Upper lobe of left lung (tissue), 6 donors: Measurements from ENCODE around the gene PXDN. TPM values are rescaled to one million over a fixed set of nuclear protein-coding genes. Genes with fewer than 3 reads are reported as not detected.

ENCODE experiments used
- ATAC-seq, 2 donors: fragments of 200-7000 bp; cut with Tn5 transposase; one replicate each; pipeline ENCODE4 v1.9.1; 2022; ENCODE audit warnings: mild to moderate bottlenecking in 2 of 2, moderate library complexity in 2 of 2; ENCODE audit not compliant: low FRiP score in 2 of 2
- DNase-seq, 2 donors: peaks; one replicate each; pipeline ENCODE4 v3.0.0-alpha.2; 2019 to 2020
- H3K27ac ChIP-seq, 4 donors: fragments of 200-600 bp; sonication (generic); one replicate each; pipeline ENCODE4 v1.5.1; 2016 to 2019
- H3K27me3 ChIP-seq, 4 donors: fragments of 200-600 bp; sonication (generic); one replicate each; pipeline ENCODE4 v1.5.1; 2017 to 2019
- H3K36me3 ChIP-seq, 4 donors: fragments of 200-600 bp; sonication (generic); one replicate each; pipeline ENCODE4 v1.5.1; 2016 to 2019
- H3K4me1 ChIP-seq, 4 donors: fragments of 200-600 bp; sonication (generic); one replicate each; pipeline ENCODE4 v1.5.1; 2018 to 2019
- H3K4me3 ChIP-seq, 4 donors: fragments of 200-600 bp; sonication (generic); one replicate each; pipeline ENCODE4 v1.5.1; 2017 to 2019; ENCODE audit warnings: mild to moderate bottlenecking in 2 of 4, moderate library complexity in 1 of 4
- H3K9me3 ChIP-seq, 4 donors: fragments of 200-600 bp; sonication (generic); one replicate each; pipeline ENCODE4 v1.5.1; 2018 to 2019
- CTCF ChIP-seq, 6 experiments: fragments of 450-650 bp in 4 of 6; fragments of 200-600 bp in 2 of 6; sonication (generic) in 2 of 6; IDR thresholded peaks; one replicate each; pipeline ENCODE4 v1.5.1; 2016 to 2019; ENCODE audit warnings: antibody characterized with exemption in 6 of 6
- EP300 ChIP-seq, 4 donors: sonication (generic); formaldehyde crosslinking; IDR thresholded peaks; one replicate each; pipeline ENCODE4 v1.5.1; 2017; ENCODE audit warnings: antibody characterized with exemption in 4 of 4, control low read depth in 2 of 4
- POLR2A ChIP-seq, 4 donors: fragments of 450-650 bp; IDR thresholded peaks; one replicate each; pipeline ENCODE4 v1.5.1; 2016 to 2017; ENCODE audit warnings: antibody characterized with exemption in 4 of 4, mild to moderate bottlenecking in 2 of 4
- POLR2AphosphoS5 ChIP-seq, 2 donors: sonication (generic); formaldehyde crosslinking; IDR thresholded peaks; one replicate each; pipeline ENCODE4 v1.5.1; 2017; ENCODE audit warnings: antibody characterized with exemption in 2 of 2
- WGBS, 2 donors: methylation state at CpG; one replicate each; pipeline ENCODE4 v1.1.5; 2017 to 2018; 5-methylcytosine and 5-hydroxymethylcytosine counted together
- total RNA-seq, 6 donors: library from RNA; depleted of rRNA in 4 of 6; stranded (reverse); fragments of >200 nt in 4 of 6; gene quantifications; one replicate each; pipeline versions ENCODE4 v1.1.0 to v1.2.1, GENCODE V29; 2016 to 2021
- donor health status: DM: no; HTN: no; CAD: no; lungs with moderate emphysema.
- donor health status: DM: no; HTN: yes; CAD: no; lungs with severe emphysema.

The PXDN gene
- total RNA-seq, 6 donors from 2014 or later = 20.8 to 65.6 (median 38.5) TPM

GRCh38 chr2:1593371-1594122 is 150.8 kb downstream of the PXDN start:
- peaks cover 15 to 35% (median 25%) of the 10 kb centered on the region in 4 donors for H3K4me1 ChIP-seq
- TF ChIP-seq EP300 (IDR thresholded peaks at IDR 0.05) = no peak
- TF ChIP-seq POLR2A (IDR thresholded peaks at IDR 0.05) = no peak
- TF ChIP-seq POLR2AphosphoS5 (IDR thresholded peaks at IDR 0.05) = no peak
- TF ChIP-seq CTCF (IDR thresholded peaks at IDR 0.05) = no peak
- no peaks in the 10 kb centered on the region for H3K27me3 ChIP-seq
- peak; percentile 19 to 62 for ATAC-seq
- H3K9me3 ChIP-seq = no peaks in the 10 kb centered on the region
- DNase-seq = peak in 1 of 2 donors; percentile 69
- no peak overlapping the region for H3K27ac ChIP-seq
- 81 to 83% methylated on average over 11 to 15 of the region's 15 CpGs for WGBS, 2 donors
- no peaks in the 10 kb centered on the region for H3K36me3 ChIP-seq
- H3K4me3 ChIP-seq = no peak overlapping the region

GRCh38 chr2:1591978-1592907 is 152.1 kb downstream of the PXDN start:
- peak; percentile 77 to 86 for DNase-seq
- peaks cover 15 to 36% (median 25%) of the 10 kb centered on the region in 4 donors for H3K4me1 ChIP-seq

GRCh38 chr2:1591461-1591770 is 152.9 kb downstream of the PXDN start:
- ATAC-seq (no peak), DNase-seq (peak in 1 of 2 donors; percentile 78)
- Histone ChIP-seq H3K27me3 (no peaks in the 10 kb centered on the region), H3K4me3 (no peak overlapping the region), H3K4me1 (peaks cover 18 to 41% (median 25%) of the 10 kb centered on the region in 4 donors), H3K36me3 (no peaks in the 10 kb centered on the region), H3K9me3 (no peaks in the 10 kb centered on the region), H3K27ac (peak overlapping the region; percentile 12 to 62 (median 43))
- no peak for TF ChIP-seq POLR2AphosphoS5 (IDR thresholded peaks at IDR 0.05)
- TF ChIP-seq CTCF (IDR thresholded peaks at IDR 0.05) = no peak
- no peak for TF ChIP-seq POLR2A (IDR thresholded peaks at IDR 0.05)
- no peak for TF ChIP-seq EP300 (IDR thresholded peaks at IDR 0.05)
- WGBS, 2 donors = 37 to 77% methylated on average over 14 to 16 of the region's 16 CpGs

More at GRCh38 chr2:1591978-1592907, 152.1 kb downstream of the PXDN start:
- peak; percentile 69 to 72 for ATAC-seq
- TF ChIP-seq POLR2AphosphoS5 (IDR thresholded peaks at IDR 0.05) = peak in 1 of 2 donors; percentile 57
- no peak for TF ChIP-seq POLR2A (IDR thresholded peaks at IDR 0.05)
- no peak for TF ChIP-seq EP300 (IDR thresholded peaks at IDR 0.05)
- TF ChIP-seq CTCF (IDR thresholded peaks at IDR 0.05) = peak; percentile 76 to 93 (median 86)
- Histone ChIP-seq H3K4me3 (peak overlapping the region in 1 of 4 donors; percentile 6), H3K27me3 (no peaks in the 10 kb centered on the region), H3K27ac (peak overlapping the region; percentile 39 to 62 (median 44)), H3K9me3 (no peaks in the 10 kb centered on the region), H3K36me3 (no peaks in the 10 kb centered on the region)
- 38 to 48% methylated on average over 15 to 19 of the region's 28 CpGs for WGBS, 2 donors

- H3K9me3 ChIP-seq = no peaks in the 10 kb centered on the region
- DNase-seq = no peak
- H3K36me3 ChIP-seq = no peaks in the 10 kb centered on the region
These were observed 153.5 kb downstream of the PXDN start for GRCh38 chr2:1590596-1591460.

More at GRCh38 chr2:1590596-1591460, 153.5 kb downstream of the PXDN start:
- WGBS, 2 donors = 64 to 79% methylated on average over 10 to 17 of the region's 18 CpGs
- no peaks in the 10 kb centered on the region for H3K27me3 ChIP-seq
- H3K4me1 ChIP-seq = peaks cover 18 to 41% (median 25%) of the 10 kb centered on the region in 4 donors
- peak overlapping the region; percentile 12 to 62 (median 43) for H3K27ac ChIP-seq
- no peak overlapping the region for H3K4me3 ChIP-seq
- peak in 1 of 2 donors; percentile 77 for TF ChIP-seq POLR2AphosphoS5 (IDR thresholded peaks at IDR 0.05)
- no peak for TF ChIP-seq POLR2A (IDR thresholded peaks at IDR 0.05)
- TF ChIP-seq EP300 (IDR thresholded peaks at IDR 0.05) = peak in 3 of 4 donors; percentile 7 to 49 (median 21)
- no peak for TF ChIP-seq CTCF (IDR thresholded peaks at IDR 0.05)
- no peak for ATAC-seq
